ENCODE measurements around the gene PLAAT3.

DNA sequence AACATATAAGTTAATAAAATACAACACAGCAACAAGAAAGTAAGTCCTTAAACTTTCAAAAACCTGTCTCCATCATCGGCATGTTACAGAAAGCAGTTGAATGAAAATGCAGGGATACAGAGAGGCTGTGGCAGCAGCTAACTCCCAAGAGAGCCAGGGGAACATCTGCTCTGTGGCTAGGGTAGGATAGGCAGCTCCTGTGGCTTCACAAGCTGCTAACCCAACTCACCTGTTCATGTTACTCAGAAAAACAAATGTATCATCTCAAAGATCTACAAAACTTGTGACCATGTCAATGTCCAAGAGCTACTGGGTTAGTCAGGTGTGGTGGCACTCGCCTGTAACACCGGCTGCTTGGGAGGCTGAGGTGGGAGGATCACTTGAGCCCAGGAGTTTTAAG, 15.2 kb upstream of the PLAAT3 start:
- no peak for TF ChIP-seq EZH2 (IDR thresholded peaks at IDR 0.05)
- TF ChIP-seq POLR2AphosphoS5 (IDR thresholded peaks at IDR 0.05; ENCODE audit: borderline replicate concordance, low read depth, low read length), result no peak
- TF ChIP-seq FOXP2 (optimal IDR thresholded peaks at IDR 0.05; ENCODE audit: control extremely low read depth, extremely low read length, insufficient read depth), result no peak
